ENCODE data around the gene PFDN2. TPM values are rescaled to one million over a fixed set of nuclear protein-coding genes. Genes with fewer than 3 reads are reported as not detected.

Gene PFDN2
- total RNA-seq, 2 experiments from 2014 or later: 52.7 to 95.3 TPM

- H3K4me1 ChIP-seq (ENCODE audit: insufficient read depth, low read length, poor library complexity, severe bottlenecking): peaks cover 22% of the 10 kb centered on the region
- TF ChIP-seq EZH2phosphoT487 (IDR thresholded peaks at IDR 0.05; ENCODE audit: borderline replicate concordance, low read depth, low read length): no peak
- no peak for TF ChIP-seq CTCF (conservative IDR thresholded peaks at IDR 0.05; ENCODE audit: low read length)
- no peak overlapping the region for H3K27ac ChIP-seq (ENCODE audit: low read depth, low read length, poor library complexity, severe bottlenecking)
- POLR2A ChIA-PET: interaction anchor here (1.6 kb wide), 1 partner anchor 10 kb away, joined by 10 read pairs; the partner anchor contains the start of gene DEDD
- H3K9me2 ChIP-seq (ENCODE audit: insufficient read depth, low read length): no peaks in the 10 kb centered on the region
- peaks cover 68% of the 10 kb centered on the region for H3K36me3 ChIP-seq (ENCODE audit: insufficient read depth, low read length)
- peaks cover 6% of the 10 kb centered on the region; the same call in 1 of the 2 replicates for H4K20me1 ChIP-seq (ENCODE audit: insufficient read depth, low read length)
- DNase-seq (ENCODE audit: low spot score): no peak
- intact Hi-C loops (cut with micrococcal nuclease; ENCODE audit: unreplicated experiment): no loop called here
- CTCF ChIA-PET (ENCODE audit: unreplicated experiment): no interaction called here
- no TSS peak for BruUV-seq (replicated peaks)
- H3K79me2 ChIP-seq (ENCODE audit: insufficient read depth, low read depth, low read length): peaks cover 19% of the 10 kb centered on the region
- no peaks in the 10 kb centered on the region for H3K9me3 ChIP-seq (ENCODE audit: low read length)
- H3K4me3 ChIP-seq (ENCODE audit: low read depth, low read length, poor library complexity, severe bottlenecking): no peak overlapping the region
- no peak overlapping the region for H3K4me2 ChIP-seq (ENCODE audit: low read length)
- H2AFZ ChIP-seq (ENCODE audit: low read length): no peak overlapping the region
These were observed 4.0 kb upstream of the PFDN2 start for GRCh38 chr1:161121834-161122233.

- Histone ChIP-seq H3K9me3 (ENCODE audit: low read length) (no peaks in the 10 kb centered on the region), H3K9me2 (ENCODE audit: insufficient read depth, low read length) (no peaks in the 10 kb centered on the region), H3K4me3 (ENCODE audit: low read depth, low read length, poor library complexity, severe bottlenecking) (no peak overlapping the region), H3K79me2 (ENCODE audit: insufficient read depth, low read depth, low read length) (peaks cover 26% of the 10 kb centered on the region), H3K4me1 (ENCODE audit: insufficient read depth, low read length, poor library complexity, severe bottlenecking) (peaks cover 29% of the 10 kb centered on the region), H2AFZ (ENCODE audit: low read length) (no peak overlapping the region), H3K4me2 (ENCODE audit: low read length) (no peak overlapping the region), H3K36me3 (ENCODE audit: insufficient read depth, low read length) (peaks cover 62% of the 10 kb centered on the region), H3K27ac (ENCODE audit: low read depth, low read length, poor library complexity, severe bottlenecking) (no peak overlapping the region), H4K20me1 (ENCODE audit: insufficient read depth, low read length) (peaks cover 6% of the 10 kb centered on the region; the same call in 1 of the 2 replicates)
- intact Hi-C loops (cut with micrococcal nuclease; ENCODE audit: unreplicated experiment): no loop called here
- no TSS peak for BruUV-seq (replicated peaks)
- no peak for DNase-seq (ENCODE audit: low spot score)
- ChIA-PET POLR2A (interaction anchor here (0.7 to 1.6 kb wide), 2 partner anchors 11 to 302 kb away, joined by 7 to 10 read pairs; partner anchors contain the start of gene DEDD), CTCF (ENCODE audit: unreplicated experiment) (no interaction called here)
- TF ChIP-seq CTCF (conservative IDR thresholded peaks at IDR 0.05; ENCODE audit: low read length) (no peak), EZH2phosphoT487 (IDR thresholded peaks at IDR 0.05; ENCODE audit: borderline replicate concordance, low read depth, low read length) (no peak)
These were observed 3.3 kb upstream of the PFDN2 start for GRCh38 chr1:161121042-161121650.

Measured in OCI-LY7 (cell line).